Panc1 (cell line): ENCODE results near the gene EHD3. TPM values are rescaled to one million over a fixed set of nuclear protein-coding genes. Genes with fewer than 3 reads are reported as not detected.

ENCODE experiments used
- ATAC-seq: fragments of 200-7000 bp; cut with Tn5 transposase; 2 replicates; pipeline ENCODE4 v1.9.1; 2020; ENCODE audit warnings: mild to moderate bottlenecking, moderate library complexity
- BruUV-seq: library from RNA; stranded (reverse); fragments of 400-500 nt; replicated peaks from 2 replicates; lab custom pipeline; 2021; lab: Mats Ljungman, UMichigan
- CTCF ChIA-PET: fragments of 300-600 bp; sonication (Branson Sonifier 250); formaldehyde crosslinking; loops from one replicate; lab custom pipeline; 2022; ENCODE audit warnings: antibody characterized with exemption; lab: Charles Lee
- POLR2A ChIA-PET: fragments of 300-600 bp; sonication (Branson Sonifier 250); formaldehyde crosslinking; loops from one replicate; lab custom pipeline; 2022; ENCODE audit warnings: antibody characterized with exemption; lab: Charles Lee
- DNase-seq: peaks from one replicate; pipeline ENCODE4 v3.0.0-alpha.2; 2010; ENCODE audit warnings: low read depth, low spot score
- H3K27ac ChIP-seq: 2 replicates; pipeline ENCODE4 v1.5.1; 2011; ENCODE audit warnings: mild to moderate bottlenecking, low read length, inconsistent platforms
- H3K27me3 ChIP-seq: fragments of 200-500 bp; sonication (Bioruptor generic); 2 replicates; pipeline ENCODE4 v1.6.0; 2014; ENCODE audit warnings: low read length, inconsistent platforms; ENCODE audit not compliant: control insufficient read depth, insufficient read depth
- H3K36me3 ChIP-seq: fragments of 200-500 bp; sonication (Bioruptor generic); 2 replicates; pipeline ENCODE4 v1.5.1; 2014; ENCODE audit warnings: inconsistent platforms, mild to moderate bottlenecking, low read length, moderate library complexity; ENCODE audit not compliant: control insufficient read depth, insufficient read depth
- H3K4me1 ChIP-seq: 2 replicates; pipeline ENCODE4 v1.5.1; 2011; ENCODE audit warnings: inconsistent platforms, mild to moderate bottlenecking, low read length, moderate library complexity; ENCODE audit not compliant: control insufficient read depth, insufficient read depth
- H3K4me3 ChIP-seq, 2 experiments: 2 replicates each; pipeline ENCODE4 v1.5.1; 2011 to 2012; ENCODE audit warnings: low read depth in 2 of 2, low read length in 2 of 2, mild to moderate bottlenecking in 2 of 2, inconsistent platforms in 1 of 2, moderate library complexity in 1 of 2
- H3K9me3 ChIP-seq: fragments of 200-500 bp; sonication (Bioruptor generic); 2 replicates; pipeline ENCODE4 v1.5.1; 2014; ENCODE audit warnings: low read depth, mild to moderate bottlenecking, inconsistent platforms, low read length, moderate library complexity; ENCODE audit not compliant: control insufficient read depth, insufficient read depth
- CTCF ChIP-seq: fragments of 450-650 bp; IDR thresholded peaks from 2 replicates; pipeline ENCODE4 v1.5.1; 2017; ENCODE audit warnings: mild to moderate bottlenecking
- POLR2AphosphoS5 ChIP-seq: IDR thresholded peaks from 2 replicates; pipeline ENCODE4 v1.6.1; 2012; ENCODE audit warnings: mild to moderate bottlenecking, low read depth, low read length, moderate library complexity
- SIN3A ChIP-seq: IDR thresholded peaks from 2 replicates; pipeline ENCODE4 v1.6.1; 2012; ENCODE audit warnings: low read depth, mild to moderate bottlenecking, low read length, moderate library complexity, borderline replicate concordance; ENCODE audit not compliant: insufficient read depth
- TCF7L2 ChIP-seq: IDR thresholded peaks from 2 replicates; pipeline ENCODE4 v1.6.1; 2011; ENCODE audit warnings: mild to moderate bottlenecking, low read depth, low read length, inconsistent platforms
- in situ Hi-C: cut with HindIII; loops from 2 replicates; pipeline ENCODE4 v1.10.0; 2016; ENCODE audit warnings: low sequenced_read_pairs, low pct_unique_long_range_greater_than_20kb
- intact Hi-C: fragments of 100-400 bp; cut with micrococcal nuclease; formaldehyde crosslinking; loops from one replicate; pipeline ENCODE4 v1.10.0; 2022; ENCODE audit not compliant: unreplicated experiment
- total RNA-seq: library from RNA; stranded (reverse); gene quantifications from one replicate; pipeline ENCODE4 v1.2.1, GENCODE V29; 2021; ENCODE audit not compliant: unreplicated experiment
- TF ChIP-seq, protein P1 (sequence below), 2 experiments: IDR thresholded peaks; 2 replicates each; pipeline ENCODE4 v1.6.1; 2011 to 2012; ENCODE audit warnings: low read depth in 2 of 2, control low read depth in 1 of 2, low read length in 1 of 2, mild to moderate bottlenecking in 1 of 2, moderate library complexity in 1 of 2; ENCODE audit not compliant: insufficient read depth in 1 of 2

The EHD3 gene
- total RNA-seq, 1 experiment from 2014 or later, result 2.6 TPM

- no peak for ATAC-seq
- H3K27ac ChIP-seq, result no peak overlapping the region
Measured at GRCh38 chr2:31287654-31288053, 53.7 kb downstream of the EHD3 start.

GRCh38 chr2:31294196-31294595 is 60.2 kb downstream of the EHD3 start:
- Histone ChIP-seq H3K4me3 (no peak overlapping the region), H3K27me3 (no peaks in the 10 kb centered on the region), H3K27ac (no peak overlapping the region), H3K4me1 (no peaks in the 10 kb centered on the region), H3K9me3 (no peaks in the 10 kb centered on the region), H3K36me3 (no peaks in the 10 kb centered on the region)
- CTCF ChIA-PET, result no interaction called here
- no peak for TF ChIP-seq TCF7L2
- TF ChIP-seq, protein P1, sequence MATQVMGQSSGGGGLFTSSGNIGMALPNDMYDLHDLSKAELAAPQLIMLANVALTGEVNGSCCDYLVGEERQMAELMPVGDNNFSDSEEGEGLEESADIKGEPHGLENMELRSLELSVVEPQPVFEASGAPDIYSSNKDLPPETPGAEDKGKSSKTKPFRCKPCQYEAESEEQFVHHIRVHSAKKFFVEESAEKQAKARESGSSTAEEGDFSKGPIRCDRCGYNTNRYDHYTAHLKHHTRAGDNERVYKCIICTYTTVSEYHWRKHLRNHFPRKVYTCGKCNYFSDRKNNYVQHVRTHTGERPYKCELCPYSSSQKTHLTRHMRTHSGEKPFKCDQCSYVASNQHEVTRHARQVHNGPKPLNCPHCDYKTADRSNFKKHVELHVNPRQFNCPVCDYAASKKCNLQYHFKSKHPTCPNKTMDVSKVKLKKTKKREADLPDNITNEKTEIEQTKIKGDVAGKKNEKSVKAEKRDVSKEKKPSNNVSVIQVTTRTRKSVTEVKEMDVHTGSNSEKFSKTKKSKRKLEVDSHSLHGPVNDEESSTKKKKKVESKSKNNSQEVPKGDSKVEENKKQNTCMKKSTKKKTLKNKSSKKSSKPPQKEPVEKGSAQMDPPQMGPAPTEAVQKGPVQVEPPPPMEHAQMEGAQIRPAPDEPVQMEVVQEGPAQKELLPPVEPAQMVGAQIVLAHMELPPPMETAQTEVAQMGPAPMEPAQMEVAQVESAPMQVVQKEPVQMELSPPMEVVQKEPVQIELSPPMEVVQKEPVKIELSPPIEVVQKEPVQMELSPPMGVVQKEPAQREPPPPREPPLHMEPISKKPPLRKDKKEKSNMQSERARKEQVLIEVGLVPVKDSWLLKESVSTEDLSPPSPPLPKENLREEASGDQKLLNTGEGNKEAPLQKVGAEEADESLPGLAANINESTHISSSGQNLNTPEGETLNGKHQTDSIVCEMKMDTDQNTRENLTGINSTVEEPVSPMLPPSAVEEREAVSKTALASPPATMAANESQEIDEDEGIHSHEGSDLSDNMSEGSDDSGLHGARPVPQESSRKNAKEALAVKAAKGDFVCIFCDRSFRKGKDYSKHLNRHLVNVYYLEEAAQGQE (IDR thresholded peaks at IDR 0.05; ENCODE audit: insufficient read depth in 1 of 2, low read depth in 2 of 2, low read length in 1 of 2), result no peak
- TF ChIP-seq SIN3A, result no peak
- TF ChIP-seq CTCF, result no peak
- TF ChIP-seq POLR2AphosphoS5, result no peak
- no TSS peak for BruUV-seq
- in situ Hi-C loops, result no loop called here
- intact Hi-C loops, result no loop called here
- POLR2A ChIA-PET, result no interaction called here
- DNase-seq (no peak), ATAC-seq (no peak)

More at GRCh38 chr2:31287654-31288053, 53.7 kb downstream of the EHD3 start:
- in situ Hi-C loops (no loop called here), intact Hi-C loops (no loop called here)
- no peak overlapping the region for H3K4me3 ChIP-seq
- BruUV-seq, result no TSS peak
- H3K4me1 ChIP-seq, result no peaks in the 10 kb centered on the region
- POLR2A ChIA-PET, result no interaction called here
- no peaks in the 10 kb centered on the region for H3K36me3 ChIP-seq
- H3K27me3 ChIP-seq, result no peaks in the 10 kb centered on the region
- no peaks in the 10 kb centered on the region for H3K9me3 ChIP-seq
- TF ChIP-seq POLR2AphosphoS5 (no peak), TCF7L2 (no peak), SIN3A (no peak), CTCF (no peak)
- TF ChIP-seq, protein P1 (IDR thresholded peaks at IDR 0.05; ENCODE audit: insufficient read depth in 1 of 2, low read depth in 2 of 2, low read length in 1 of 2), result no peak
- no peak for DNase-seq
- CTCF ChIA-PET, result no interaction called here
